ENCODE results near the gene FAIM.

DNA sequence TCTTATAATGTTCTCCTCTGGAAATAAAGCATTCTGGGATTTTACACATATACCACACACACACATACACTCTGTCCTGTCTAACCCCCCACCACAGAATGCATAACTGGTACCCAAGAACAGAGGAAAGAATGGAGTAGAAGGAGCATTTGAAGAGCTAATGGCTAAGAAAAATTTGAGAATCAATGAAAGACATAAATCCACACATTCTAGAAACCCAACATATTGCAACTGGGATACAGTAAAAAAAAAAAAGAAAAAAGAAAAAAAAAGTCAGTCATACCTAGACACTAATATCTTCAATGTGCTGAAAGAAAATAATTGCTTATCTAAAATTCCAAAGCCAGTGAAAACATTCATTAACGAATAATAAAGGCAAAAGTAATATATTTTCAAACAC is 35.4 kb upstream of the FAIM start:
- TF ChIP-seq EZH2phosphoT487 (IDR thresholded peaks at IDR 0.05; ENCODE audit: insufficient read depth, low read depth), result no peak
- no peak for TF ChIP-seq EZH2 (IDR thresholded peaks at IDR 0.05; ENCODE audit: insufficient read depth, poor library complexity, severe bottlenecking)

Measured in GM23248 (cell line).